Vagina (tissue), 2 donors: ENCODE data around the gene KRTAP10-11. TPM values are rescaled to one million over a fixed set of nuclear protein-coding genes. Genes with fewer than 3 reads are reported as not detected.

ENCODE experiments used
- DNase-seq, 2 donors: peaks; one replicate each; pipeline ENCODE4 v3.0.0-alpha.2; 2017; ENCODE audit errors: extremely low spot score in 2 of 2
- H3K27ac ChIP-seq: fragments of 200-600 bp; sonication (generic); one replicate; pipeline ENCODE4 v1.5.1; 2019
- H3K27me3 ChIP-seq: fragments of 200-600 bp; sonication (generic); one replicate; pipeline ENCODE4 v1.5.1; 2019
- H3K36me3 ChIP-seq, 2 donors: fragments of 200-600 bp; sonication (generic); one replicate each; pipeline ENCODE4 v1.5.1; 2017 to 2019
- H3K4me1 ChIP-seq: fragments of 200-600 bp; sonication (generic); one replicate; pipeline ENCODE4 v1.5.1; 2019
- H3K4me3 ChIP-seq, 2 donors: fragments of 200-600 bp; sonication (generic); 1 replicate in 1 of 2; 2 replicates in 1 of 2; pipeline ENCODE4 v1.5.1; 2016 to 2019
- H3K9me3 ChIP-seq: fragments of 200-600 bp; sonication (generic); one replicate; pipeline ENCODE4 v1.5.1; 2019
- CTCF ChIP-seq, 3 experiments: fragments of 450-650 bp in 2 of 3; fragments of 200-600 bp in 1 of 3; sonication (generic) in 1 of 3; IDR thresholded peaks; one replicate each; pipeline ENCODE4 v1.5.1; 2017 to 2019; ENCODE audit warnings: antibody characterized with exemption in 3 of 3, mild to moderate bottlenecking in 2 of 3, moderate library complexity in 2 of 3
- POLR2A ChIP-seq, 2 donors: fragments of 450-650 bp; IDR thresholded peaks; one replicate each; pipeline ENCODE4 v1.6.1; 2017; ENCODE audit warnings: antibody characterized with exemption in 2 of 2, mild to moderate bottlenecking in 2 of 2, moderate library complexity in 2 of 2
- POLR2AphosphoS5 ChIP-seq, 2 donors: sonication (generic); formaldehyde crosslinking; IDR thresholded peaks; one replicate each; pipeline ENCODE4 v1.9.0; 2017; ENCODE audit warnings: antibody characterized with exemption in 2 of 2, mild to moderate bottlenecking in 2 of 2, low read depth in 1 of 2; ENCODE audit not compliant: insufficient read depth in 1 of 2
- intact Hi-C: fragments of 100-400 bp; cut with DNase I; formaldehyde crosslinking; loops from one replicate; pipeline ENCODE4 v1.15.1; 2023
- total RNA-seq: library from RNA; depleted of rRNA; stranded (reverse); fragments of >200 nt; gene quantifications from one replicate; pipeline ENCODE4 v1.2.3, GENCODE V29; 2016

The KRTAP10-11 gene
- total RNA-seq, 1 donor from 2014 or later: not detected

- Histone ChIP-seq H3K9me3 (no peaks in the 10 kb centered on the region), H3K4me3 (no peak overlapping the region), H3K27ac (no peak overlapping the region), H3K4me1 (no peaks in the 10 kb centered on the region), H3K27me3 (no peaks in the 10 kb centered on the region), H3K36me3 (no peaks in the 10 kb centered on the region)
- no peak for TF ChIP-seq POLR2AphosphoS5 (IDR thresholded peaks at IDR 0.05; ENCODE audit: insufficient read depth in 1 of 2, low read depth in 1 of 2)
- TF ChIP-seq POLR2A (IDR thresholded peaks at IDR 0.05): no peak
- TF ChIP-seq CTCF (IDR thresholded peaks at IDR 0.05): no peak
- intact Hi-C loops: no loop called here
- no peak for DNase-seq
Measured at GRCh38 chr21:44653123-44653522, 6.9 kb downstream of the KRTAP10-11 start.

GRCh38 chr21:44653656-44654575 is 7.7 kb downstream of the KRTAP10-11 start:
- H3K4me3 ChIP-seq: no peak overlapping the region
- no peaks in the 10 kb centered on the region for H3K27me3 ChIP-seq
- H3K36me3 ChIP-seq: no peaks in the 10 kb centered on the region
- no peaks in the 10 kb centered on the region for H3K9me3 ChIP-seq
- intact Hi-C loops: no loop called here
- no peak overlapping the region for H3K27ac ChIP-seq
- H3K4me1 ChIP-seq: no peaks in the 10 kb centered on the region
- no peak for TF ChIP-seq CTCF (IDR thresholded peaks at IDR 0.05)
- TF ChIP-seq POLR2AphosphoS5 (IDR thresholded peaks at IDR 0.05; ENCODE audit: insufficient read depth in 1 of 2, low read depth in 1 of 2): peak in 1 of 2 donors; percentile 45
- TF ChIP-seq POLR2A (IDR thresholded peaks at IDR 0.05): no peak
- no peak for DNase-seq

GRCh38 chr21:44654576-44655175 is 8.5 kb downstream of the KRTAP10-11 start, which contains the start of gene KRTAP12-4:
TSS of gene KRTAP12-4 (minus strand) at chr21:44654659. CDS start at chr21:44654614, 45 bp downstream.
- H3K9me3 ChIP-seq: no peaks in the 10 kb centered on the region
- no peak within 1 kb of the TSS for H3K27ac ChIP-seq
- H3K4me1 ChIP-seq: no peaks in the 10 kb centered on the region
- TF ChIP-seq CTCF (IDR thresholded peaks at IDR 0.05) (no peak), POLR2A (IDR thresholded peaks at IDR 0.05) (no peak), POLR2AphosphoS5 (IDR thresholded peaks at IDR 0.05; ENCODE audit: insufficient read depth in 1 of 2, low read depth in 1 of 2) (no peak)
- H3K36me3 ChIP-seq: no peaks in the 10 kb centered on the region
- no peak for DNase-seq
- H3K27me3 ChIP-seq: no peaks in the 10 kb centered on the region
- H3K4me3 ChIP-seq: no peak within 1 kb of the TSS
- intact Hi-C loops: no loop called here

GRCh38 chr21:44656868-44657267 is 10.7 kb downstream of the KRTAP10-11 start:
- no peaks in the 10 kb centered on the region for H3K27me3 ChIP-seq
- H3K4me3 ChIP-seq: no peak overlapping the region
- no peak for DNase-seq
- intact Hi-C loops: no loop called here
- H3K27ac ChIP-seq: no peak overlapping the region
- no peaks in the 10 kb centered on the region for H3K36me3 ChIP-seq
- H3K4me1 ChIP-seq: no peaks in the 10 kb centered on the region
- TF ChIP-seq POLR2AphosphoS5 (IDR thresholded peaks at IDR 0.05; ENCODE audit: insufficient read depth in 1 of 2, low read depth in 1 of 2) (no peak), CTCF (IDR thresholded peaks at IDR 0.05) (no peak), POLR2A (IDR thresholded peaks at IDR 0.05) (no peak)
- H3K9me3 ChIP-seq: no peaks in the 10 kb centered on the region
